HPDE6-E6E7 (cell line): ENCODE measurements around the gene KCNH3.
"Not testable (repeated sequence)": the region's sequence is repeated elsewhere in the genome, so short reads cannot be mapped to it uniquely, and the experiment has no call there.

Source experiments
- DNase-seq: peaks from one replicate; pipeline ENCODE4 v3.0.0; 2011; ENCODE audit warnings: missing footprints; ENCODE audit errors: extremely low spot score

The KCNH3 gene

DNA sequence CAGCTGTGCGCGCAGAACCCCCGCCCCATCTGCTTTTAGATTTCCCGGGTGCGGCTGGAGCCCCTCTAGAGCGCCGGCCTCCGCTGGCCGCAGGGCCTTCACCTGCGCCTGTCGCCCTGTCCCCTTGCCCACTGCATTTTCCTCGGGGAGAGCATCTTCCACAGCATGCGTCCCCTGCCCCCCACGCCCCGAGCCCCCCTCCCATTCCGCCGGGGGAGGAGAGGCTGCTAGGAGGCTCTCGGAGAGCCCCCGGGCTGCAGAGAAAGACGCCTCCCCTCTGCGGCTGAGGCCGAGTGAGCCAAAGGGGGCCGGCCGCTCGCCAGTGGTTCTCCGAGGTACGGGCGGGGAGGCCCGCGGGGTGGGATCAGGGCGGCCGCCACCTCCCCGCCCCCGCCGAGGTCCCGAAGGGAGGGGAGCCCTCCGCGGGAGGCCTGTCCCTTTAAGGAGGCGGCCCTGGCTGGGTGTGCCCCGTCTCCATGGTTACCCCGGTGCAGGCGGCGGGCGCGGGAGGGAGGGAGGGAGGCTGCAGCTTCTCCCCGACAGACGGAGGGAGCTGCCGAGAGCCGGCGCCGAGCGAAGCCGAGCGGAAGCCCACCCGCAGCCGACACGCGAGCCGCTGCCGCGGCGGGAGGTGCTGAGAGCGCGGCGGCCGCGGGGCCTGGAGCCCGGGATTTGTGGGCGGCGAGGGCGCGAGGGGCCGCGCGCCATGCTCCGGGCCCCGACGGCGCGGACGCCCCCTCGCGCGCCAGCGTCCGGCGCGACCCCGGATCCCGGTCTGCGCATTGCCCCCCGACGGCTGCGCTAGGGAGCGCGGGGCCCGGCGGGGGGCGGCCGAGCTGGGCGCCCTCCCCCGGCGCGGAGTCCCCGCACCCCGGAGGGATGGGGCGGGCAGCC is at the start of gene KCNH3:
Gene KCNH3 (plus strand): TSS at position 521 of the 894 bp plus-strand sequence. CDS start 387 bp downstream, outside the sequence.
- DNase-seq: peak; percentile 67

GRCh38 chr12:49489154-49489553 is 49.7 kb upstream of the KCNH3 start:
- DNase-seq: no peak

DNA sequence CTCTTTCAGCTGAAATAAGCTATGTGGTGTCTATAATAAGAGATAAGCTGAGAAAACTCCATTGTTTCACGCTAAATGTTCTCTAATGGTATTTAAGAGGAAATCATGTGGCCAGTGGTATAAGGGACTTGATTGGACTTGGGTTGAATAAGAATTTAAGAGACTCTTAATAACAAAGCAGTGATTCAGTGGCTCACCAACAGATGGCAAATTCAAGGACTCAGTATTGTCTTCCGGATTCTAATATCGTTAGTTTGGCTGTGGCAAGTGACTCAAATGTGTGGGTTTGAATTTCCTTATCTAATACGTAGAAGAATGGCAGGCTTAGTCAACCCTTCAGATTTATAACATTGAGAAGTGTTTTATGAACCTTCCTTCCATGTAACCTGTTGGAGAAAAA is 49.1 kb upstream of the KCNH3 start:
- peak; percentile 59 for DNase-seq

DNA sequence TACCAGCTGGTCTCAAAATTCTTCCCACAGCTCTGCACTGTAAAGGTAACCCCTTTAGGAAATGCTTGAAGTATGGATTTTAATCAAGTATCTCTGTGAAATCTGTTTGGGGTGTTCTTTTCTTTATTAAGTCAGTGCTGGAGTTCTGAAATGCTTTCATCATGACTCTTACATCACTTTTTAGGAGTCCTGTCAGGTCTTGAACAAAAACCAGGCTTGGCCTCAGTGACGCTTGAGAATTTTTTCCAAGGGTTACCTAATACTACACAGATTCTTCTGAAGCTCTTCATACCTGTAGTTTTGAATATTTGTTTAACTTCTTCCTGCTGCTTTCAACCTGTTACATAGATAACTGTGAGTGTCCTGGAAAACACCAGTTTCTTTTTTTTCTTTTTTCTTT is 47.0 kb upstream of the KCNH3 start:
- DNase-seq: peak; percentile 26

DNA sequence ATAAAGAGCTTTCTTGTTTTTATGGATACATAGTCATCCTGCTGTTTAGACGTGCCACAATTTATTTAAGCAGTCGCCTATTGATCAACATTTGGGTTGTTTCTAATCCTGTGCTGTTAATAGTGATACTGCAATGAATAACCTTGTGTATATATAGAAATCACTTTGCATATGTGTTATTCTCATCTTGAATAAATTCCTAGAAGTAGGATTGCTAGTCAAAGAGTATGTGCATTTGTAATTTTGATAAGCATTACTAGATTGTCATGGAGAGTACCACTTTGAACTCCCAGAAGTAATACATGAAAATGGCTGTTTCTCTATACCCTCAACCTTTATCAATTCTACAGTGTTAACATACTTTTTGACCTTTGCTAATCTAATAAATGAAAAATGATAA is 44.9 kb upstream of the KCNH3 start:
- DNase-seq: no peak

GRCh38 chr12:49496417-49497360 is 42.1 kb upstream of the KCNH3 start:
- DNase-seq: no peak

DNA sequence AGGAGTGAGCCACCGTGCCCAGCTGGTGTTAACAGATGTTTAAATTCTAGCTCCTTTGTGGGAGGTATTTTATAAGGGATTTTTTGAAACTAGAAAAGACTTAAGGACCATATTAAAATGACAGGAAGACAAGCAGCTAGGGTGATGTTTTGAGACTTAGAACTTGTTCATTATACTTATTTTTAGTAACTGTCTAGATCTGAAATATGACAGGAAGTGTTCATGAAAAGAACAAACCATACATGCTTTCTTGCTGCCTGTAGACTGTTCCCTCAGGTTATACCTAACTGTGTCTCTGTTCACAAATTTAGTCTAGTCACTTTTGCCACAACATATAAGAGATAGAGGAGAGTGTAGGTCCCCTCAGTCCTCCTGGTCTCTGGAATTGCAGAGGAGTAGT is 36.9 kb upstream of the KCNH3 start:
- DNase-seq: no peak

DNA sequence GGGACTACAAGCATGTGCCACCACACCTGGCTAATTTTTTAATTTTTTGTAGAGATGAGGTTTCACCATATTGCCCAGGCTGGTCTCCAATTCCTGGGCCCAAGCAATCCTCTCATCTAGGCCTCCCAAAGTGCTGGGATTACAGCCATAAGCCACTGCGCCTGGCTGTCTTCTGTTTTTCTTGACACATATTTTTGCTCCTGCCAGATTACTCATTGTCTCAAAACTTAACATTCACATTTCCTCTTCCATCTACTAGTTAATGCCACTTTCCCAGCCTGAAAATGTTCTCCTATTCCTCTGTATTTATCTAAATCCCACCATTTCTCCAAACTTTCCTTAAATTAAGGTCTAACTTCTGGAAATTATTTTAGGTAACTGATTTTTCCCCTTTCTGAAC is 36.2 kb upstream of the KCNH3 start:
- DNase-seq: no peak

GRCh38 chr12:49503674-49504180 is 35.1 kb upstream of the KCNH3 start:
- peak; percentile 77 for DNase-seq

GRCh38 chr12:49505672-49506071 is 33.2 kb upstream of the KCNH3 start:
- DNase-seq: no peak

GRCh38 chr12:49507139-49507538 is 31.7 kb upstream of the KCNH3 start:
- peak; percentile 26 for DNase-seq

GRCh38 chr12:49509681-49510080 is 29.1 kb upstream of the KCNH3 start:
- not testable (repeated sequence) for DNase-seq

- DNase-seq: no peak
Observed at GRCh38 chr12:49511410-49511809, 27.4 kb upstream of the KCNH3 start.

DNA sequence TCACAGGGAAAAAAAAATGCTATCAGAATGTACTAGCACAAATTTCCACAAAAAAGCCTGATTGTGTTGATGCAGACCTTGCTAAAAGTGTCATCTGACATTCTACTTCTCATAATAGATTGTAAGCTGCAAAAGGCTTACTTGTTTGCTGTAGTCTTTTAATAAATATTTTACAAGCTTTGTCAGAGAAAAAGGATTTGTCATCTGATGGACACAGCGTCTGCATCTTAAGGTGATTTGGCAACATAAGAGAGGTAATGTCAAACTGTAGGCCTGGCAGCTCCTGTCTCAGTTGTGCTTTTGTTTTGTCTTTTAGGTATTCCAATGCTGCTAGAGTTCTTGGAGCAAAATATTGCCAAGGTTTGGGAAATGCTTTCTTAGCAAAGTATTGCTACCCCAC is 26.3 kb upstream of the KCNH3 start:
- no peak for DNase-seq

DNA sequence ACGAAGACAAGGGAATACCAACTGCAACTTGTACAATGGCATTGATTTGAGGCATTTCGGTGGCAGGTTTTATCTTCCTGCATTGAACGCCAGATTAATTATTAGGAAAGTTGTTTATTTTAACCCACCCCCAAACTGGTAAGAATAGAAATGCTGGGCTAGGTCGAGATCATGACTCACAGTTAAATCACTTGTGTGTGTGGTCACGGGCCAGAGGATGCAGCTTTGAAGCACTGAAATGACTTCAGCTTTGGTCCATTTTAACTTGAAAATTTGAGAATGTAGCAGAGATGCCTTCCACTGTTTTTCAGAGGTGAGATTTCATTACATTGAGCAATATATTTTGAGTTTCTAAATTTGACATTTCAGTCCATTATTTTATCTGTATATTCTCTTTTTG is 23.6 kb upstream of the KCNH3 start:
- DNase-seq: peak; percentile 50

DNA sequence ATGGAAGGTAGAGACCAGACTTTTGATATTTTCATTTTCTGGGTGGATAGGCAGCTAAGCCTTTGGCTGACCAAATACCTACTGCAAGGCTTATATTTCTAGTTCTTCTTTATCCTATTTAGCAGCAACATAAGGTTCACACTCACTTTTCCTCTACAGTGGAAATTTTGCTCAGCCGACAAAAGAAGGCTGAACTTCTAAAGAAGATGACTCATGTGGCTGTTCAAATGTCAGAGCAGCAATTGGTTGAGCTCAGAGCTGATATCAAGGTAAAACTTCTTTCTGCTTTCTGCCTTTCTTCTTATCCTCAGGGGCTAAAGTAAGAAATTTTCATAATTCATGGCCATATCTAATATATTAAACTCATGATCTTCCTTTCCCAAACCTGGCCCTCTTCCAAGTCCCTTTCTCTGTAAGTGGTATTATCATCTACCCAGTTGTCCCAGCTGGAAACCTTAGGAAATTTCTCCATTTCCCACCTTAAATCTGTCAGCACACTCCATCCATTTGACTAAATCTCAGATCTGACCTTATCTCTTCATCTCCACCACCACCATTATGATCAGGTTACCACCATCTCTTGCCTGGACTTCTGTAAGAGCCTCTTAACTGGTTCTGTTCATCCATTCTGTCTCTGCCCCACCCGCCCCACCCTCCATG is 19.8 kb upstream of the KCNH3 start:
- DNase-seq: no peak

DNA sequence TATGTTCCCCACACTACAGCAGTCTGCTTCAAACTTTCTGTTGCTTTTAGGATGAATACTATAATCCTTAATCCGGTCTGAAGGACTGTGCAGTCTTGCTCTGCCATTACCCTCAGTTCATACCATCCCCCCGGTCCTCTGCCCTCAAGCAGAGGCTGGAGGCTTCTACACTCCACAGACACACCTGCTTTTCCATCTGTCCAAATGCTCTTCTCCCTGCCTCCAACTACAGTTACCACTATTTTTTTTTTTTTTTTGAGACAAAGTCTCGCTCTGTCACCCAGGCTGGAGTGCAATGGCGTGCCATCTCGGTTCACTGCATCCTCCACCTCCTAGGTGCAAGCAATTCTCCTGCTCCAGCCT is 19.3 kb upstream of the KCNH3 start:
- DNase-seq: no peak

GRCh38 chr12:49521389-49521788 is 17.4 kb upstream of the KCNH3 start:
- DNase-seq: no peak

DNA sequence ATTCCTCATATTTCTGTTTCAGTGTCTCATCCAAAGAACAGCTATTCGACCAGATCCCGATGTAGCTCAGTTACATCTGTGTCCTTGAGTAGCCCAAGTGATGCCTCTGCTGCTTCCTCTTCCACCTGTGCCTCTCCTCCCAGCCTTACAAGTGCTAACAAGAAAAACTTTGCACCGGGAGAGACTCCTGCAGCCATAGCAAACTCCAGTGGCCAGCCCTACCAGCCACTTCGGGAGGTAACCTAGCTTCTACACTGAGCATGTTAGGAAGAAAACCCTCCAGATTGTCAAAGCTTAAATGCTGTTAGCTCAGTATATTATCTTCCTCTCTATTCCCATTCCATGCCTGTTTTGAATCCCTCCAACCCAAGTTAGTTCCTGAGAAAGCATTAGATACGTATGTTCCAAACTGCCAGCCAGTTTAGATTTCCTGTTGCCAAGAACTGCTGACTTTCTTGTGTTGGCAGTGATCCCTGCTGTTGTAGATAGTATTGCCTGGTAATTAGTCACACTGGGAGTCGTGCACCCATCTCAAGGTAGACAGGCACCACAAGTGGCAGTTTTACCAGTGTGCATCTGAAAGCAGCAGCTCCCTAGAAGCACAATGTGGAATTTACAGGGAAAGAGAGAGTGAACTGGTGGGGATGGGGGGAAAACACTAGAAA is 14.0 kb upstream of the KCNH3 start:
- no peak for DNase-seq

GRCh38 chr12:49525942-49526341 is 12.9 kb upstream of the KCNH3 start:
- DNase-seq: no peak
